Stimulated activated CD4-positive, alpha-beta T cell treated with anti-CD3 and anti-CD28 coated beads, TNF-alpha, amount 100 ng/mL, for 1 hour (primary cell): ENCODE data around the gene HMCN2.

Experiments
- DNase-seq, 3 donors: peaks; one replicate each; pipeline ENCODE4 v3.0.0-alpha.2; 2020; ENCODE audit warnings: low read depth in 3 of 3, low spot score in 1 of 3

The HMCN2 gene

DNA sequence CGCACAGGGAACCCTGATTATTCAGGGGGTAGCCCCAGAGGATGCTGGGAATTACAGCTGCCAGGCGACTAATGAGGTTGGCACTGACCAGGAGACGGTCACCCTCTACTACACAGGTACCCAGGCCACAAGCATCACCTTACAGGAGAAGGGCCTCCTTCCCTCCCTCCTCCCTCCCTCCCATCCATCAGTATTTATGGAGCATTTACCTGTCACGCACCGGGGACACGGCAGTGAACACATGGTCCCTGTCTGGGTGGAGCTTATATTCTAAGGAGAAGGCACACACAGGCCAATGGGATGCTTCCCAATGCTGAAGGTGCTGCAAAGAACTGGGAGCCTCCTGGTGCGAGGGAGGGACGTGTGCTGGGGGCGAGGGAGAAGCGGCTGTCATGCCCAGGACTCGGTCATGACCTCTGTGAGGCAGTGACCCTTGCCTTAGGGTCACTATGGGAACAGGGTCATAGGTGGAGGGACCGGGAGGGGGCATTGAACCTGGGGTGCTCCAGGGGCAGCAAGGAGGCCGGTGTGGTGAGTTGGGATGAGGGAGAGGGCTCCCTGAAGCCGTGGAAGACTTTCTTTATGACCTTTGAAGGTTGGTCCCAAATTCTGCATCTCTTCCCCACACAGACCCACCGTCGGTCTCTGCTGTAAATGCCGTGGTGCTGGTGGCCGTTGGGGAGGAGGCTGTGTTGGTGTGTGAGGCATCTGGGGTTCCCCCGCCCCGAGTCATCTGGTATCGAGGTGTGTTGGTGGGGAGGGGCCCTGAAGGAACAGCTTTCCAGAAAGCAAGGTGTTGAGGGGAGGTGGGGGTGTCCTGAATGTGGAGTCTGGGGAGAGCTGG lies 41.5 kb downstream of the HMCN2 start:
- no peak for DNase-seq

DNA sequence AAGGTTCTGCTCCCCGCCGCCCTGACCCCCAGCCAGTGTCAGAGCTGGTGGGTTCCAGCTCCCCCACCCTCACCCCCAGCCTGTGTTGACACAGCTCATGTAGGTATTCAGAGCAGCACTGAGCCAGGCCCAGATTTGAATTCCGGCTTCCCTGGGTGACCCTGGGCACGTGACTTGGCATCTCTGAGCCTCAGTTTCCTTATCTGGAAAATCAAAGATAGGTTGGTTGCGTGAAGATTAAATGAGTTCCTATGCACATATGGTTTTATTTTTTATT lies 42.0 kb downstream of the HMCN2 start:
- no peak for DNase-seq

DNA sequence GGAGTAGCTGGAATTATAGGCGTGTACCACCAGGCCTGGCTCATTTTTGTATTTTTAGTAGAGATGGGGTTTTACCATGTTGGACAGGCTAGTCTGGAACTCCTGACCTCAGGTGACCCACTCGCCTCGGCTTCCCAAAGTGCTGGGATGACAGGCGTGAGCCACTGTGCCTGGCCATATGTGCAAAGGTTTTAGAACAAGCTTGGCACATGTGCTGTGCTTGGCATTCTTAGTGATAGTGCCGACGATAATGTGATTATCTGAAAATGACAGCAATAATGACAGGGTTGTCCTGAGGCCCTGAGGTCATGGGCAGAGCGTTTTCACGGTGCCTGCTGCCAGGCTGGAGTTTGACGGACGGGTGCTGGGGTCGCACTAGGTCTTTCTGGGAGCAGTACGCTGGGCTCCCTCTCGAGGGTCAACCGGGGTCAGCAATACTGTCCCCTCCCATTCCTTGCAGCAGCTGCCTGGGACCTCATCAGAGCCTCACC lies 42.6 kb downstream of the HMCN2 start:
- DNase-seq = no peak

DNA sequence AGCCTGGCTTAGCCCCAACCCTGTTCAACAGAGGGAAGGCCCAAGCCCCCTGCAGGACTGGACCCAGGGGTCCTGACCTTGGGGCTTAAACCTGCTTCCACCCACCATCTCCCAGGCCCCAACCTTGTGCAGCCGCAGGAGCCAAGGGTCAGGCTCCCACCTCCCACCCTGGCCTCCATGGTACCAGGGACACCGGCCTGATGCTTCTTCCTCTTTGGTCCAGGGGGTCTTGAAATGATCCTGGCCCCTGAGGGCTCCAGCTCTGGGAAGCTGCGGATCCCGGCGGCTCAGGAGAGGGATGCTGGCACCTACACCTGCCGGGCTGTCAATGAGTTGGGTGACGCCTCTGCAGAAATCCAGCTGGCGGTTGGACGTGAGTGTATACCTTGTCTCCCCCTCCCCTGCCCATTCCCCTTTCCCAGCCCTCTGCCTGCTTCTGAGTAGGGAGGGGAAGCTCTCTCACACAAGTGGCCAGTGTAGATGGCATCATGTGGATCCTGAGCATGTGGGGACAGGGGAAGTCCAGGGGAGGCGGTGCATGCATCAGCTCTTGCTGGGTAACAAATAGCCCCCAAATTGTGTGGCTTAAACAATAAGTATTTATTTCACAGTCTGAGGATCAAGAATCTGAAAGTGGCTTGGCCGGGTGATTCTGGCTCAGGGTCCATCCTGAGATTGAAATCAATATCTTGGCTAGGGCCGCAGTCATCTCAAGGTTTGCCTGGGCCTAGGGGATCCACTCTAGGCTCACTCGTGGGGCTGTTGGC lies 44.3 kb downstream of the HMCN2 start:
- DNase-seq = no peak

DNA sequence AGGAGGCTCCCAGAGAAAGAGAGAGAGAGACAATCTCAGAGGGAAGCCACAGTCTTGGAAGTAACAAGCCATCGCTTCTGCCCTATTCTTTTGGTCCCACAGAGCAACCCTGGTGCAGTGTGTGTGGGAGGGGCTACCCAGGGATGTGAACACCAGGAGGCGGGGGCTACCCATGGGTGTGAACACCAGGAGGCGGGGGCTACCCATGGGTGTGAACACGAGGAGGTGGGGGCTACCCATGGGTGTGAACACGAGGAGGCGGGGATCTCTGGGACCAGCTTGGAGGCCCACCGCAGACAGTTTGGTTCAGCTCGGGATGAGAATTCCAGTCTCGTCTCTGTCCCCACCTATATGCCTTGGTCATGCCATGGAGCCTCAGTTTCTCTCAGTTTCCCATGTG lies 44.9 kb downstream of the HMCN2 start:
- no peak for DNase-seq

DNA sequence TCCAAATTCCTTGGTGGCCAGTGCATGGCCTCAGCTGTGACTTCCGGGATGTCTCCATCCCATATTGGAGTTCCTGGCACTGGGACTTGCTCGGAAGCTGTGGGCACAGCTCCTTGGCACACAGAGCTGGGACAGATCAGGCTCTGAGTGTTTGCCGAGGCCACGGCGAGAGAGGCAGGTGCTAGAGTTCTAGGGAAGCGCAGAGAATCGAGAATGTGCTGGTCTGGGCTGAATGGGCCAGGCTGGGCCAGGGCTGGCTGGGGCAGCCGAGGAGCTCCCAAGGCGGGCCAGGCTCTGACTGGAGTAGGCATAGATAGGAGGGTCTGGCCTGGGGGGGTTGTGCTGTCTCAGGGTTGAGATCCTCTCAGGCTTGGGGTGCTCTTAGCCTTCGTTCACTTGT lies 45.4 kb downstream of the HMCN2 start:
- no peak for DNase-seq

DNA sequence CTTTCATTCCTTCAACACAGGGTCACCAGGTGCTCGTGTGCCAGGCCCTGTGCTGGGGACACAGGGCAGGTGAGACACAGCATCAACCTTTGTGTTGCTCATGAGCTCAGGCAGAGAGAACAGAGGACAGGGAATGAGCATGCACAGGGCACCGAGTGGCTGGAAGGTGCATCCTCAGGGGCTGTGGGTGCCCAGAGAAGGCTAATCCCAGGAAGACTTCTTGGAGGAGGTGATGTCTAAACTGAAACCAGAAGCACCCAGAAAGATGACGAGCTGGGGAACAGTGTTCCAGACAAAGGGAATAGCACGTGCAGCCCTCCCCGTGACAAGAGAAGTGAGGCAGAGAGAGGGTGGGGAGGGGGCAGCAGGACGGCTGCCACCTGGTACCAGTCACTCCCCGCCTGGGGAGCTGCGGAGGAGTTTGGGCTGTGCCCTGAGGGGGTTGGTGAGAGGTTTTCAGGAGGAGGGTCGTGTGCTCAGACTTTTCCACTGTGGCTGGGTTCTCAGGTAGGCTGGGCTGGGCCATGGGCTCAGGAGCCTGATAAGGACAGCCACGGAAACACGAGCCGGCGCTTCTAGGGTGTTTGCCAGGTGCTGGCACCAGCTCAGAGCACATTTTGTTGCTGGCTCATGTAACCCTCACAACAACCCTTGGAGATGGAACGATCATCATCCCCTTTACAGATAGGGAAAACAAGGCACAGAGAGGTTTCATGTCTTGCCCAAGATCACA lies 46.0 kb downstream of the HMCN2 start:
- no peak for DNase-seq

DNA sequence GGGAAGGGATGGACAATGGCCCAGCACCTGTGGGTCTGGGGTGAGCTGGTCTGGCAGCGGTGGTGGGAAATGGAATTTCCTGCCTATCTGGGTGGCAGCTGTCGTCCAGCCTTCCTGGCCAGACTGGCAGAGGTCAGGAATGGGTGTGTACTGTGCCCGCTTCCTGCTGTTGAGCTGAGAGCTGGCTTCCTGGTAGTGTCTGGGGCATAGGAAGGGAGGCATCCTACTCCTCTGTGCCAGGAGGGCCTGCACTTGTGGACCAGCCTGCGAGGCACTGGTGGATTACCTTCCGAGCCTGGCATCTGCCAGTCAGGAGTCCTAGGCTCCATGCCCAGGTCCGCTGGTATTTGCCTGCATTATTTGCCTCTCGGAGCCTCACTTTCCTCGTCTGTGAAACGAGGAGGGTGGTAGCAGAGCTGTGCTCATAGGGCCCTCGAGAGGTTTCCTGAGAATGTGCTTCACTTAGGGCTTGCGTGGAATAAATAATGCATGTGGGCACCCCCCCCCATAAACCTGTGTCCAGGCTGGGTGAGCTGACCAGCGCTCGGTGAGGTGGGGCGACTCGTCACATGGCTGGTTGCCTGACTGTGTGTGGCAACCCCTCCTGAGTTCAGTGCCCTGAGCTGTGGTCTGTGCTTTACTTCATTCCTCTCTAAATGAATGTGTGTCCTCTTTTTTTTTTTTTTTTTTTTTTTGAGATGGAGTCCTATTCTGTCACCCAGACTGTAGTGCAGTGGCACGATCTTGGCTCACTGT lies 47.7 kb downstream of the HMCN2 start:
- DNase-seq = no peak

DNA sequence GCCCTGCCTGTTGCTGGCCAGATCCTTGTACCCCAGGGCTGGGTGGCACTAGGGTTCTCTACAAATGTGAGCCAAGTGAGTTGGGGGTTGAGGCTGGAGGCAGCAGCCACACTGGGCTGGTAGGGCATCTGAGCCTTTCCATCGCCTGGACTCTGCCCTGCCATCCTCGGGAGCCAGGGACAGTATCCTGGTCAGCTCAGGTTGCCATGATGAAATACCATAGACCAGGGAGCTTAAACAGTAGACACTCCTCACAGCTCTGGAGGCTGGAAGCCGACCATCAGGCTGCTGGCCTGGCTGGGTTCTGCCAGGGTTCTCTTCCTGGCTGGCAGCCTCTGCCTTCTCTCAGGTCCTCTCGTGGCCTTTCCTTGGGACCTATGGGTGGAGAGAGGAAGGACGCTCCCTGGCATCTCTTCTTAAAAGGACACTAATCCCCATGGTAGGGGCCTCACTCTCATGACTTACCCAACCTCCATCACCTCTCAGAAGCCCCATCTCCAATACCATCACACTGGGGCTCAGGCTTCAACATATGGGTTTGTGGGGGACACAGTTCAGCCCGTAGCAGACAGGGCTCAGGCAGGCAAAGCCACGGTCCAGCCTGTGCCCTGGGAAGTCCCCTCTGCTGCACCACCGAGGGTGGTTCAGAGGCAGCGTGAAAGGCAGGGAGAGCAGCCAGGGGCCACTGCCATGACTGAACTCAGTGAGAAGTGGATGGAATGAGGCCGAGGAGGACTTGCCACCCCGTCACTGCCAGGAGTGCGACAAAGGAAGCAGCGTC lies 50.1 kb downstream of the HMCN2 start:
- DNase-seq = no peak

DNA sequence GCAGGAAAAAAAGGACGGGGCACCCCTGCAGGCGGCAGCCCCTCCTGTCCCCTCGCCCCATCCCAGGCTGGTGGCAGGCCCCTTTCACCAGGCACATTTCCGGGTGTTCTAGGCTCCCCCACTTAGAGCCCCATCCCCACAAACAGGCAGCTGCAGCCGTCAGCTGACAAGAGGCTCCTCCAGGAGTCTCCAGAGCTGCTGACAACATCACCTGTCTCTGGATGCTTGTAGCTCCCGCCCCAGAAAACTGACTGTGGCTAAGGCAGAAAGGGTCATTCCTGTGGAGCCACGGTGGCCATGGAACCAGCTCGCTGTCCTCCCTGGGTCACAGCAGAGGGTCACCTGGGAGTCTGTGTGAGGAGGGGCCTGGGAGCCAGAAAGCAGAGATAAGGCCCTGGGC lies 50.9 kb downstream of the HMCN2 start:
- DNase-seq = no peak

DNA sequence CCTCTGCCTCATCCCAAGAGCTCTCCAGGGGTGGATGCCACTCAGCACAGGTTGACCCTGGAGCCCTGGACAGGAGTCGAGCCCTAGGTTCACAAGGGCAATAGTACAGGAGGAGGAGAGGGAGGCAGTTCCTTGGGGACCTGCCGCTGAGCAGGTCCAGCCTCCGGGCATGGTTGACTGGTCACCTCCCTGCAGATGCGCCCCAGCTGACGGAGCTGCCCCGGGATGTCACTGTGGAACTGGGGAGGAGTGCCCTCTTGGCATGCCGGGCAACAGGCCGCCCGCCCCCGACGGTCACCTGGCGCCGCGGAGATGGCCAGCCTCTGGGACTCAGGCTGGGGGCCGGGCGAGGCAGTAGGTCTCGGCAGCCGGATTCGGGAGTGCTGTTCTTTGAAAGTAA lies 53.7 kb downstream of the HMCN2 start:
- no peak for DNase-seq

DNA sequence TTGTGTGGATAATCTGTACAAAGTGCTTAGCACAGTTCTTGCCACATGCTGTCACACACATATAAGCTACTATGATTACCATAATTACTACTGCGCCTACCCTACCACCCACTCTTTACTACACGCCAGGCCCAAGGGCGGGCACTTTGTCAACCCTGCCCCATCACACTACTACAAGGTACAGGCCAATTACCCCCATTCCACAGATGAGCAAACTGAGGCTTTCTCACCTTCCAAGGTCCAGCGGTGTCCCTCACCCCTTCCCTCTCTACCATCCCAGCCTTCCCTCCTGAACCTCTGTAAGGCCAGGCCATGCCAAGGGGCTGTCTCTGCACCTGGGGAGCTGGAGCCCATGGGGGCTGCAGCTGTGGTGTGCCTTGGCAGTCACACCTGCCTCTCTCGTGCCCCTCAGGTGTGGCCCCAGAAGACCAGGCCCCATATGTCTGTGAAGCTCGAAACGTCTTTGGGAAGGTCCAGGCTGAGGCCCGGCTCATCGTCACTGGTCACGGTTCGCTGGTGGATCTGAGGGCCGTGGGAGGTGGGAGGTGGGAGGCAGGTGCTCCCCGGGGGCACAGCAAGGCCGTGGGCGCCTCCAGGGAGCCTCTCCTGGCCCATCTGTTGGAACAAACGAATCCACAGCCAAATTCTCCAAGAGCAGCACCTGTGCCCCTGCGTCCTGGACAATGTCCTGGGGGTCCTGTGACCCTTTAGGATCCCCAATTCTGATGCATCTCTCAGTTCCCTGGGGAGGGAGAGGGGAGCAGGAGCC lies 54.6 kb downstream of the HMCN2 start:
- no peak for DNase-seq

DNA sequence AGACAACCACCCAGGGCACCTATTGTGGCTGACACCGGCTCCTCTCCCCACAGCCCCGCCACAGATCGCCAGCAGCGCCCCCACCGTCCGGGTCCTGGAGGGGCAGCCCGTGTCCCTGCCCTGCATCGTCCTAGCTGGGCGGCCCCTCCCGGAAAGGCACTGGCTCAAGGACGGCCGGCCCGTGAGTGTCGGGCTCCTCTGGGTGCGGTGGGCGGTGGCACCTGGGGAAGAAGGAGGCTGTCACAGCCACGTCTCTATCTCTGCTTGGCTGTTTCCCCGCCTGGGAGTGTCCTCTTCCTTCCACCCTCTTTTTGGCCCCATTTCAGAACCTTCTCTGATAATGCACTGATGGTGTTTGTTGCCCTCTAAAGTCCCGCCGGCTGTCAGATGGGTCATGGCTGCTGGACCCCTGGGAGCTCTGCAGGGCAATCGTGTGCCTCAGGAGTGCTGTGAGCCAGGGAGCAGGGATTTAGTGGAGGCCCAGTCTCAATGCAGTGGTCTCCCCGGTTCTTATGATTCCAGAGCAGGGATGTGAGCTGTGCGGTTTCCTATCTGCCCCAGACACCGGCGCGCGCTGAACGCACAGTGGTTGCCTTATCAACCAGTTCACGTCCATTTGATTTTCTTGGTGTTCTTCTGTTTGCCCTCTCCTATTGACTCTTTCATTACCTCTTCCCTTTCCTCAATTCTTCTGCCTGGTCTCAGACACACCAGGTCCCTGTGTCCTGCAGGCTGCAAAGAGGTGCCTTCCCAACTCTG lies 55.3 kb downstream of the HMCN2 start:
- DNase-seq = no peak

DNA sequence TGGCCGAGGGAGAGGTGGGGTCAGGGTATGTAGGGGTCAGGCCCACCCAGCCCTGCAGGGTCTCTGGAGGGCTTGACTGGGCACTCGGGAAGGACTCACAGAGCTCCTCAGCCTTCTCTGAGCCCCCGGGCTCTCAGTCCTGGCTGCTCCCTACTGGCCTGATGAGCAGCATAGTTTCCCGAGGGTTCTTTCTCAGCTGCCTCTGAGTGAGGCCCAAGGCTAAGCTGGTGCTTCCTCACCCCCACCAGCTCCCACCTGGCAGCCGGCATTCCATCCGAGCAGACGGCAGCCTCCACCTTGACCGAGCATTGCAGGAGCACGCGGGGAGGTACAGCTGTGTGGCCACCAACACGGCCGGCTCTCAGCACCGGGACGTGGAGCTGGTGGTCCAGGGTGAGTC lies 56.0 kb downstream of the HMCN2 start:
- no peak for DNase-seq

DNA sequence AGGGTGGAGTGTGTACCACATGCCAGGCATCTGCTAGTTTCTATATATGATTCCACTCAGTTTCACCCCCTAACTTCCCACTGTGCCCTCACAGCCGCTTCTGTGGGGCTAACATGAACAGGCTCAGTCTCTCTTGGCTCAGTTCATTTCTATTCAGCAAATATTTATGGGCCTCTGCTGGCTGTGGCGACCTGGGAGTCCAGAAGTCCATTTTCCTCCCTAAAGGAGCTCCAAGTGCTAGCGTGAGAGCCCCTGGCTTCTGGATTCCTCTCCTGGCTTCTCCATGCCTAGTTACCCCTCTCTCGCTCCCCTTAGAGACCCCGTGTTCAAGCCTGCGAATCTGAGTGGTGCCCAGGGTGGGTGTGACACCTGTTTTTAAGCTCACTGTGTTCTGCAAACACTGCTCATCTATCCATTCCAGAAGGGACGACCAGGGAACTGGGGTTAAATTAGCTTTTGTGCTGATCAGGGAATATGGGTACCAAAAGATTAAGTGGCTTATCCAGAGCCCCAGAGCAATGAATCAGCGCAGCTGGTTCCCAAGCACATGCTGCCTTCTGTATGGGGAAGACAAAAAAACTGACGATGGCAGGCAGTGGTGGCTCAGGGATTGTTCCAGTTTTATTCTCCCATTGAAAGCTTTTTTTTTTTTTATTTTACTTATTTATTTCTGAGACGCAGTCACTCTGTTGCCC lies 57.6 kb downstream of the HMCN2 start:
- no peak for DNase-seq

DNA sequence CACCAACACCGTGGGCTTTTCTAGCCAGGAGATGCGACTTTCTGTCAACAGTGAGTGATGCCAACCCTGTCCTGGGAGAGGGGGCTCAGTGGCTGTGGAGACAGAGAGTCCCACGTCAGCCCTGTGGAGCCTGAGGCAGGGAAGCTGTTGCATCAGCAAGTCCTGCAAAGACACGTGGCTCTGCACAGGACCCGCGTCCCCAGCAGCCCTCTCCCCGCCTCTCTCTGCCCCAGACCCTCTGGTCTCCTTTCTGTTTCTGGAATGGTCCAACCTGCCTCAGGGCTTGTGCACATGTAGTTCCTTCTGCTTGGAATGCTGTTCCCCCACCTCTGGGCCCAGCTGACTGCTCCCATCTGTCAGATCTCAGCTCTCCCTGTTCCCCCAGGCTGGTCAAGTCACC lies 60.4 kb downstream of the HMCN2 start:
- no peak for DNase-seq

DNA sequence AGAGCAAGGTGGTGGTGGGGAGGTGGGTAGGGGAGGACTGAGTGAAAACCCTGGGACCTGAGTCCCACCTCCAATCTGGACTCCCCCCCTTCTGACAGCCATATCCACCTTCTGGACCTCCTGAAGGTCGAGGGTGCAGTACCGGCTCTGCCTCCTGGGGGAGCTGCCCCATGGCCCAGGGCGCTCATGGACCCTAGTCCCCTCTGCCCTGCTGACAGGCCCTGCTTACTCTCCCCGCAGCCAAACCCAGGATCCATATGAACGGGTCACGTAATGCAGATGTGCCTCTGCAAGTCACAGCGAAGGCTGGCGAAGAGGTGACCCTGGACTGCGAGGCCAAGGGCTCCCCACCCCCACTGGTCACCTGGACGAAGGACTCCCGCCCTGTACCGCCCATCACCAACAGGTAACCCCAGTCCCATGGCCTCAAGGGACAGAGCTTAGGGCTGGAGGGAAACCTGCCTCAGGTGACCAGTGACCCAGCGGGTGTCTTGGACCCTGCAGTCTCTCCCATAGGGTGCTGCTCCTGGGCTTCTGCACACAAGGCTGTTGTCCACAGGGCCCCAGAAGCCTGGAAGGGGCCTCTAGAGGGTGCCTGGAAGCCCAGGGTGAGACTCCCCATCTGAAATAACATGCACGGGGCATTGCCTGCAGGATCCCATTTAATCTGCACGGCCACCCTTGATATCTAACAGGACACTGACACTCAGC lies 61.7 kb downstream of the HMCN2 start:
- no peak for DNase-seq
